ENCODE data around the gene GRIP2.

GRIP2 gene

DNA sequence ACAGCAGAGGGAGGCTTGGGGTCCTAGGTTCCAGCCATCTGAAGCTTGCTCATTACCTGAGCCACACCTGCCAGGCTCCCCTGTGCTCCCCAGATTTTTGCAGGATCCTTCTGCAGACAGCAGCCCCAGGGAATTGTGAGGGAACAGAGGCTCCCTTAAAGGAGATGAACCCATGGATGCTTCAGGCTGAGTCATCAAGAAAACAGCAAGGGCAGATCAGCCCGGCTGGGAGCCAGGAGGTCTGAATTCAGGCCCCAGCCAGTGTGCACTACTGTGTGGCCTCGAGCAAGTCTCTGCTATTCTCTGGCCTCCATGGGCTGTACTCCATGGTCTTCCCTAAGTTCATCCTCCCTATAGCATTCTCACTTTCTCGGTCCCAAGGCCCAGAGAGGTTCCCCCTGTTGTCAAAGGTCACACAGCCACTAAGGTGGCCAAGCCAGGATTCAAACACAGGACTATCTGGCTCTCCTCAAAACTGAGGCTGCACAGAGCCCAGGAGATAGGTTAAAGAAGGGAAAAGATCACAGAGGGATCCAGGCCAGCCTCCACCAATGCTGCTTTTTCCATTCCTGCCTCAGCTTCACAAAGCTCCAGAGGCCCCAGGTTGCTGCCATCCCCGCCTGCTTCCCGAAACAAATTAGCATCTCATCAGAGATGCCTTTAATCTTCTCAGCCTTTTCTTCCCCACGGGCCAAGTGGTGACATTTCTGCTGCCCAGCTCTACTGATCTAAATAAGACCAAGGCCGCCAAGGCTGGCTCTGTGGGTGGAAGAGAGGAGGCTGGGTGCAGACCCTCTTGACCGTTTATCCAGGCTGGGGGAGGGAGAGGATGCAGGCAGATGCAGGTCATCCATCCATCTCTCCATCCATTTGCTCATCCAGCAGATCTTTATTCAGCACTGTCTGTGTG lies 21.2 kb upstream of the GRIP2 start:
- DNase-seq (ENCODE audit: low spot score): no peak

DNA sequence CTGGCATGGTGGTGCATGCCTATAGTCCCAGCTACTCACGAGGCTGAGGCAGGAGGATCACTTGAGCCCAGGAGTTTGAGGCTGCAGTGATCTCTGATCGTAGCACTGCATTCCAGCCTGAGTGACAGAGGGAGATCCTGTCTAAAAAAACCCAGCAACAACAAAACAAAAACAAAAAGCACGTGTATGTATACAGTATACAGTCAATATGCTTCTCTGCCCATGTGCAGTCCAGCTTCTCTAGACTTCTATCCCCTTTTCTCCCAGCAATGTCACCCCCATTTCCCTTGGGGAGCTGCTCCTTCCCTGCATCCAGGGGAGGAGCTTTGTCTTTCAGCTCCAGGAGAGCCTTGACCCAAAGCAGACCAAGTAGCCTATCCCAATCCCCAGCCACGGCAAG lies 20.0 kb upstream of the GRIP2 start:
- DNase-seq (ENCODE audit: low spot score): no peak

DNA sequence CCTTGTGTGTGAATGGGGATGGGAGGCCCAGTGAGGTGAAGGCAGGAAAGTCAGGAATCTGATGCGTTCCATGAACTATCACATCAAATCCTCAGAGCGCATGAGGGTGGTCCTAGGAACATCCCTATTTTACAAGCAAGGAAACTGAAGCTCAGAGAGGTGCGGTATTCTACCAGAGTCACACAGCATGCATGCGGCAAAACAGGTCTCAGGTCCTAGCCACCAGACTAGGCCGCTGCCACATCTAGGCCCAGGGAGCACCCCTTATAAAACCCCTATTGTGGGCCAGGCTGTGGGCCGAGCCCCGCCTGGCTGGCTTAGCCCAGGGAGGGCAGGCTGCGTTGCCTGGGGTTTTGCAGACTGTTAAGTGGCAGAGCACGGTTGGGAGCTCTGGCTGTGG lies 17.9 kb upstream of the GRIP2 start:
- no peak for DNase-seq (ENCODE audit: low spot score)

DNA sequence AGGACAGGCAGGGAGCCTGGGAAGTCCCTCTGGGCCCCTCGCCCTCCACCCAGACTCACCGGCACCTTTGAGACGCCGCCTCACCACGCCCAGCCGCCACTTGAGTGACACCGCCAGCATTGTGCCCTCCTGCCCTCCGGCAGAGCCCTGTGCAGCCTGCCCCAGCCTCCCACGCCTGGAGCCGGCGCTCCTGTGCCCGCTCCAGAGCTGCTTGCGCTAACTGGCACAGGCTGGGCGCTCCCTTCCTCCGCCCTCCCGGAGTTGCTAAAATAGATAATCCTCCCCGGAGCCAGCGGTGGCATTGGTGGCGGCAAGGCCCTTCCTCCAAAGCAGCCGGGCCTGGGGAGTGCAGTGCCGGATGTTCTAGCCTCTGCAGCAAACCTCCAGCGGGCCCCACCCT lies 15.7 kb upstream of the GRIP2 start:
- DNase-seq (ENCODE audit: low spot score): no peak

DNA sequence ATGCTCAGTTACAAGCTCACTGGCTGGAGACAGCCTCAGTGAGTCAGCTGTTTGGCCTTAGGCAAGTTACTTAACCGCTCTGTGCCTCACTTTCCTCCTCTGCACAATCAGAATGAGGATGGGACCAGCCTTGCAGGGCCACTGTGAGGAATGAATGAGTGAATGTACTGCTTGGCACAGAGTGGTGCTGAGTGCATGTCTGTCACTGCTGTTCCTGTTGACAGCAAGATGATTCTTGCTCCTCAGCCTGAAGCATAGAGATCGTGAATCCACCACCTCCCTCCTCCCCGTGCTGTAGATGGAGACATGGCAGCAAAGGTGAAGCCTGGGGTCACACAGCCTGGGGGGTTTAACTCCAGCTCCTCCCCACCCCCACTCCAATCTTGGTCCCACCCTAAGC lies 14.6 kb upstream of the GRIP2 start:
- no peak for DNase-seq (ENCODE audit: low spot score)

DNA sequence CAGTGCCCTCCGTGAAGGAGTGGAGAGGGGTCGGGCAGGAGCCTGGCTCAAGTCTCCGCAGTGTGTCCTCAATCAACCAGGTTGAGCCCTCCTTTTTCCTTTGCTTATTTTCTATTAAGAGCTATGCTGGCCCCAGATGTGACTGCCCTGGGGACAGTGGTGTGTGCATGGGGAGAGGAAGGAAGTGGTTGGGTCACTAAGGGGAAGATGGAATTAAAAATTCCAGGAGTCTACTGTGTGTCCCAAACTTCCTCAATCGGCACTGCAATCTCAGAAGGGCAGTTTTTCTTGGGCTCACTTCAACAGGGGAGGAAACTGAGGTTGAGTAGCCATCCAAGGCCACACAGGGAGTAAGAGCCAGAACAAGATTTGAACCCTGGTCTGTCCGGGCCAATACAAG lies 13.7 kb upstream of the GRIP2 start:
- no peak for DNase-seq (ENCODE audit: low spot score)

DNA sequence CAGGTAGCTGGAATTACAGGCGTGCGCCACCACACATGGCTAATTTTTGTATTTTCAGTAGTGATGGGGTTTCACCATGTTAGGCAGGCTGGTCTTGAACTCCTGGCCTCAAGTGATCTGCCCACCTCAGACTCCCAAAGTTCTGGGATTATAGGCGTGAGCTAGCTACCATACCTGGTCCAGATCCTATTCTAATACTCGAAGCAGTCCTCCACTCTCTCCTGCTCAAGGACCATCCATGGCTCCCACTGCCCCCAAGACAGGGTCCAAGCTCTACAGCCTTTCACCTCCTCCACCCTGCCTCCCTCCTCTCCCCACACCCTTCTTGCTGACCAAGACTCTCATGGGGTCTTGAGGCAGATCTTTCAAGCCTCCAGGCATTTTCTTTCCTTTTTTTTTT lies 12.6 kb upstream of the GRIP2 start:
- no peak for DNase-seq (ENCODE audit: low spot score)

DNA sequence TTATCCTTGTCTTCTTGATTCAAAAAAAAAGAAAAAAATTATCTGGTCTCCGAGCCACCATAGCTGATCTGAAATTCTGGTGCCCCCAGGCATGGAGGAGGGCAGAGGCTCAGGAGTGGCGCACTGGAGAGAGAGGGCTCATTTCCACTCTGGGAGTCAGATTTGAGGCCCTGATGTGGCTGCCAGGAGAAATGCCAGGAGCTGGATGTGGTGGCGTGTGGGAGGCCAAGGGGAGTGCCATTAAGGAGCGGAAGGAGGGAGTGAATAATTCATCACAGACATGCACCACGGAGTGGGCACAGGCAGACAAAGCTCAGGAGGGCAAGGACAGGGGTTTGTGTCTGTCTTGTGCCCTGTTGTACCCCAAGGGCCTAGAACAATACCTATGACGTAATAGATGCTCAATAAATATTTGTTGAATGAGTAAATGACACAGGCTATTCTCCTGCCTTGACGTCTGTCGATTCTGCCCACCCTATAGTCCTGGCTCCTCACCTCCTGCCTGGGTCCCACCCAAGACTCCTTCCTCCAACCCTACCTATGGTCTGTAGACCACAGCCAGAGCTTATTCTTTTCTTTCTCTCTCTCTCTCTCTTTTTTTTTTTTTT lies 12.0 kb upstream of the GRIP2 start:
- no peak for DNase-seq (ENCODE audit: low spot score)

DNA sequence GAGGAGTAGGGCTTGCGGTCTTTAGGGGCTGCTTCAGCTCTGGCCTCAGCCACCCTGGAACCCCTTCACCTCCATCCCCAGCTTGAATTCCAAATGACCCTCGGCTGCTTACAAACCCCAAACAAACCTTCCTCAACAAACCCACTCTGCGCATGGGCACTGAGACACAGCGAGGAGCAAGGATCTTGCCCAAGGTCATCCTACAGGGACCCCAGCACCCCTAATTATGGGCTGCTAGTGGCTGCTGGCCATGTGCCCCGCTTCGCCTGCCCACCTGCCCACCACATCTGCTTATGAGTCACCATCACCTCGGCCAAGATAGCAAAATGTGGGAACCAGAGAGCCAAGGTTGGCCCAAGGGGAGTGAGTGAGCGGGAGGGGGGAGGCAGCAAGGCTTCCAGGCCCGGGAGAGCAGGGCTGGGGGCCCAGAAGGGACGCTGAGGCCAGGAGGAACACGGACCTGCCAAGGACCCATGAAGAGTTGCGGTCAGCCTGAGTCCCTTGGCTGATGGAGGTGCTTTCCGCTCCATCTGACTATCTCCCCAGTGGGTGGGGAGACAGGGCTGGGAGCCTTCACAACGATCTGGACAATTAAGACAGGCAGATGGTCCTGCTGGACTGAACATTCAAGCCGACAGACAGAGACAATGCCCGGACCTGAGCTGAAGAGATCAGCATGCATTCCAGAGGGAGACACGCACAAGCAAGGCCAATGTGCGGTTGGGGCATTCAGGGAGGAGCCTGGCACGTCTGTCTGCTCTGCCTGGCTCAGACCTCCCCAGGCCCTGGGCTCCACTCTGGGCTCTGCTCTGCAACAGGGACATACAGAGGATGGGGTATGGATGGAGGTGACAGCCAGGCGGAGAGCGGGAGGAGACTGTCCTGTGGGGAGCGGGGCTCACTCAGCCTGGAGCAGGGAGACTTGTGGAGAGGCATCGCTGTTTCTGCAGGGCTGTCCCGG lies 10.8 kb upstream of the GRIP2 start:
- DNase-seq (ENCODE audit: low spot score): no peak

DNA sequence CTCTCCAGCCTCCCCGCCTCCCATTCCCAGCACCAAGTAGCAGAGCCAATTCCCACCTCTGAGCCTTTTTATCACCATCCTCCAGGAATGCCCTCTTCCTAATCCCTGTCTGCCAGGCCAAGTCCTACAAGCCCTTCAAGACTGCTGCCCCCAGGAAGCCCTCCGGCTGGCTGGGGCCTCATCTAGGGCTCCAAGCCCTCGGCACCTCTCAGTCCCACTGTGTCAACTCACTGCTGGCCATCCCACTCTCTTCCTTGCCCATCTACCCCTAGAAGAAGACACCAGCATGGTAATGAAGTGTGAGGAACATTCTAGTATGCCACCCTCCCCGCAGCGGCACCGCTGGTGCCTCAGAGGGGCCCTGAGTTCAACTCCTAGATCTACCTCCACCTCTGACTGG lies 10.0 kb upstream of the GRIP2 start:
- no peak for DNase-seq (ENCODE audit: low spot score)

DNA sequence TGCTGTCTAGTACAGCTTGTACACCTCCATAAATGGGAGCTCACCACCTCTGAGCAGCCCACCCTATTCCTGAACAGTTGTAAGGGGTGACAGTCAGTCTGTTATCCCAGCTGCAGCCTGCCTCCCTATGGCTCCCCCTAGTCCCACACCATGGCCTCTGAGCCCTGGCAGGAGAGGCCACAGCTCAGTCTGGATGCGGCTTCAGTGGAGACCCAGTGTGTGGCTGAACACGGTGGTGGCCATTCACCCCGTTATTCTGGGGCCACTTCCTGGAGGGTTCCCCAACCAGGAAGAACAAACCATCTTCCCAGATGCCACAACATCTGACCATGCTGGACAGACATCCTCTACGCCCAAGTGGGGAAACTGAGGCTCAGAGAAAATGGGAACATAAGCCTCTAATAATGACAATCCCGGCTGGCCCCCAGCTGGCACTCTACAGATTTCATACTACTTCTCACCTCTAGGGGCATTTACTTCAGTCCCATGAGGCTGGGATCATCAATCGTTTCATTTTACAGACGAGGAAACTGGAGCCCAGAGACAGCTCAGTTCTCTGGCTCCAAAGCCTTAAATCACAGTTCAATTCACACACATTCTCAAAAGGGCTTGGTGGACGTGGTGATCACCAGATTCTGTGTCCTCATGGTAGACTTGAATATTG lies 9.2 kb upstream of the GRIP2 start:
- DNase-seq (ENCODE audit: low spot score): peak; percentile 84

DNA sequence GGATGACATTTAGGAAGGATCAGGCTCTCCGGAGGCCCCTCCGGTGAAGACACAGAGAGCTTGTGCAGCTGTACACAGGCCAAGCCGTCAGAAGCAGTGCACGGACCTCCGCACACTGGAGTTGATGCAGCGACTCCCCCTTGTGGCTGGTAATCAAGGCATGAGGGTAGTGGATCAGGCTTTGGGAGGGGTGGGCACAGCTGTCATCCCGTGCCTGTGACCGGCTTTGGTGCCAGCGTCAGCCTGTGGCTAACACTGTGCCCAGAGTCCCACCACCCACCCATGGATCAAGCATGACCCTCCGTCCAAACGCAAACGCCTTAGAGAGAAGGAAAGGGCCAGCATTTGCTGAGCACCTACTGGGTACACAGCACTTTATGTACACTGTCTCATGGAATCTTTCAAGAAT lies 8.2 kb upstream of the GRIP2 start:
- DNase-seq (ENCODE audit: low spot score): peak; percentile 96

DNA sequence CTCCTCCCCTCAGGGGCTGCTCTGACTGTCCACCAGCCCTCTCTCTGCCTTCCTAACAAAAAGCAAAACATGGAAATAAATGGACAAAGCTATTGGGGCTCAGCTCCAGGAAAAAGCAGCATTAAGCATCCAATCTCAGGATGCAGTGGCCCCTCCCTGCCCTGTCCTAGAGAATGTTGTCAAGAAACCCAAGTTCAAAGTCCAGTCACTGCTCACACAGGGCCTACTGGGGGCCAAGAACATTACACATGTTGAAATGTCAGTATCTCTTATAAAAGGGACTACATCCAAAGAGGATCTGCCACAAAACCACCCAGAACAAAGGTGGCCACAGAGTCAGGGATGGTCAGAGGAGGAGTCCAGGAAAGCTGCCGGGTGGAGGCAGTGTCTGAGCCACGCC lies 7.6 kb upstream of the GRIP2 start:
- no peak for DNase-seq (ENCODE audit: low spot score)

DNA sequence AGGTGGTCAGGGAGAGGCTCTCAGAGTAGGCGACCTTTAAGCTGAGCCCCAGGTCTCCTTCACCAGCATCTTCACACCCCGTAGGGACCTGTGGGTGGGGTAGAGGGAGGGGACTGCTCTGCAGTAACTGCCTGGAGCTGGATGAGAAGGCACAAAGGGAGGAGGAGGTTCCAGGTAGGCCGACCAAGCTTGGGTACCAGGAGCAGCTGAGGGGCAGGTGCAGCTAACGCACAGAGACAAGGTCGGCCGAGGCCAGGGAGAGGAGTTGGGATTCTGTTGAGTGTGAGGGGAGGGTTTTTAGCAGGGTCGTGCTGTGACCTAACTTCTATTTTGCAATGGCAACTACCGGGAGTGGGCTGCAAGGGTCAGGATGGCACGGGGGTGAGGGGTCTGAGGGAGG lies 5.9 kb upstream of the GRIP2 start:
- DNase-seq (ENCODE audit: low spot score): no peak

DNA sequence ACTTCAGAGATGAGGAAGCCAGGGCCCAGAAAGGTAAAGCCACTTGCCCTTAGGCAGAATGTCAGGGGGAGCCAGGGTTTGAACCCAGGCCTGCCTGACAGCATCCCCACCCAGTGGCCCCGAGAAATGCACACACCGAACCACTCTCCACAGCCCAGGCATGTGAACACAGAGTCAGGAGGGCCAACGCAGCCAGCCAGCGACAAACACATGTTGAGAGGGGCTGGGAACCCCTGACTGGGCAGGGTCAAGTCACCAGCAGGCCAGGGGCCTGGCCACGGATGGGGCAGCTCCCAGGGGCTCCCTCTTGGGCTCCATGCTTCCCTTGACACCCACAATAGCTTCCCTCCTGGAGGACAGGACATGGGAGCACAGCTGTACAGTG lies 5.1 kb upstream of the GRIP2 start:
- no peak for DNase-seq (ENCODE audit: low spot score)

DNA sequence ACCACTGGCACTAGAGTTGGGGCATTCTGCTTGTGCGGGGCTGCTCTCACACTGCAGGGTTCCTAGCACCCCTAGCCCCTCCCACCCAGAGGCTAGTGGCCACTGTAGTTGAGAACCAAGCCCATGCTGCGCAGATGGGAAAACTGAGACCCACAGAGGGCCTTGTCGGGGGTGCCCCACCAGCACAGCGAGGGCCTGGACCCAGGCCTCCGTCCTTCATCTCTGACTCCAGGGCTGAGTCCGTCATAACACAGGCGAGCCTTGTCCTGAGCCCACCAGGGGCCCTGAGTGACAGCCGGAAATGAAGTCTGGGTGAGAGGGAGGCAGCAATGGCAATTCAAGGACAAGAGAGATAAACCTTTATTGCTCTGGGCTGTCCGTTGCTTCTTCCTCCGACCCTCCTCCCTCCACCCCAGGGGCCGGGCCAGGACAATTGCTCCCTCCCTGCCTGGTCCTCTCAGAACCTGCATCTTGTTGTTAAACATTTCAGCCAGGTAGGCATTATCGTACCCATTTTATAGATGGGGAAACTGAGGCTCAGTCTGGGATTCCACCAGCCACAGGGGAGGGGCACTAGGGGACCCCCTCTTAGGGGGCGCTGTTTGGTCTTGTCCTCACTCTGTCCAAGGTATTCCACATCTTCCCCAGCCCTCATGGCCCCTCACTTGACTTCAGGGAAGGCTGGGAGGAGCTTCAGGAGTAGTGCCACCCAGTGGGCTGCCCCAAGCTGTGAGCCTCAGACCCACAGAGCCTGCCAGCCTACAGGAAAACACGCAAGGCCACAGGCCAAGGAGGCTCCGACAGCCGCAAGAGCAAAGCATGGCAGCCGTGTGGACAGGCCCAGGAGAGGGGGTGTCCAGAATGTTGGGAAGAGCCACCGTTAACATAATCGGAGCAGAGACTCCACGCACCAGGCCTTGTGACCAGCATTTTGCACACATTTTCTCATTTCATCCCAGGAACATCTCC lies 4.4 kb upstream of the GRIP2 start:
- DNase-seq (ENCODE audit: low spot score): no peak

DNA sequence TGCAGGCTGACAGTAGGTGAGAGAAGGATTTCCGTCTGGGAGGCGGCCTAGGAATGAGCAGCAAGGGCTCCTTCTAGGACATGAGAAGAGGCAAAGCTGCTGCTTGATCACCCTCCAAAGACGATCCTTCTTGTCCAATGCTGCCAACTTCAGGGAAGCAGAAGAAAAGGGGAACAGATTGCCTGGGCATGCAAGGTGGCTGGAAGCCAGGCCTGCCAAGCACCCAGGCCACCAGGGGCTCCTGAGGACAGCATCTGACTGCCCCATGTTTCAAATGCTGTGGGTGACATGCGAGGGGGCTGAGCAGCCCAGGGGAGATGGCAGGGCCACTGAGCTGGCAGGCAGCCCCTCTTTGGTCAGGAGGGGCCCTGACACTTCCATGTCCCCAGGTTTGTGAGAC lies 3.3 kb upstream of the GRIP2 start:
- DNase-seq (ENCODE audit: low spot score): no peak

DNA sequence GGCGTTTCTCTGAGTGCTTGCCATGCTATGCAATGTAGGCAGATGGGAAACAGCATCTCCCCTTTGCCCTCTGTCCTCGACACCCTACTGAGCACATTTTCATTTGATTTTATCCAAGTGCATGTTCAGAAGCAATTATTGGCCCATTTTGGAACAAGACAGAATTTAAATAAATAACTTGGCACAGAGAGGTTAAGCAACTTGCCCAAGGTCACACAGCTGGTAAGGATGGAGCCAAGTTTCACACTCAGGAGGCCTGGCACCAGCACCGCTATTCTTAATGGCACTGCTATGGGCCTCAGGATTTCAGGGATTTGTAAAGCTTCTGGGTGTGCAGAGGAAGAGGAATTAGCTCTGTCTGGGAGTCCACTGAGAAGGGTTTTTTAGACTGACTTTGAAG lies 2.5 kb upstream of the GRIP2 start:
- DNase-seq (ENCODE audit: low spot score): no peak

DNA sequence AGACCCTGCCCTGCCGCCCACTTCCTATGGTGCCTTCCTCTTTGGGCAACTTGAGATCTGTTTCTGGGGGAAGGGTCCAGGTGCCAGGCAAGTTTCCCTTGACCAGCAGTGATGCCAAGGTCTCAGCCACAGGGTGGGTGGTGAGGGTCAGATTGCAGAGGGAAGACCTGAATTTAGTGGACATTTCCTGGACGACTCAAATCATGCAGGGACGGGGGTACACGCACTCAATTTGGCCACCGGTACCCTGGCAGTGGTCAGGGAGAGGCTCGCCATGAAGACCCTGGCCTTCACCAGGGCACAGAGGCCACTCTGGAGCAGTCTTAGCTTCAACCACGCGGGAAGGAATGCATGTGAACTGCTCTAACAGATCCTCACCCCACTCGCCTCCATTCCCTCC lies 1.5 kb upstream of the GRIP2 start:
- DNase-seq (ENCODE audit: low spot score): no peak

DNA sequence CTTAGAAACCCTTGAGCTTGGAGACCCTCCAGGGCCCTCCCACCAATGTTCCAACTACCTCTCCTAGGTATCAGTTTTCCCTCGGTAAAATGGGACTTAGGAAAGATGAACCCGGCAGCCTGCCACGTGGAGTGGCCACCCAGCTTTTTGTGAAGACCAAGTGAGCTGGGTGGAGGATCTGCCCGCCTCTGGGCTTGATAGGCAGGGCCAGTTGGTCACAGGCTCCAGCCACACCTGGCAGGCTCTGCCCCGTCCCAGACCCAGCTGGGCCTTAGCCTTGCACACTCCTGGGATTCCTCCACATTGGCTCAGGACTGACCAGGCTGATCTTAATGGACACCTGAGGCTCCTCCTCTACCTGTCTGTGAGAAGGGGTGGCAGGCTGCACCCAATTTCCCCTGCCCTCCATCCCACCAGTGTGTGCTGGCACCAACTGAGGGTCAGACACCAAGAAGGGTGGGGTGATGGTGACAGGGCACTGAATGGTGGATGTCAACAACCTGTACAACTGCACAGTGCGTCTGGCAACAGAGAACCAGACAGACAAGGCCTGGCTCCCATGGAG lies 761 bp upstream of the GRIP2 start:
- DNase-seq (ENCODE audit: low spot score): no peak

DNA sequence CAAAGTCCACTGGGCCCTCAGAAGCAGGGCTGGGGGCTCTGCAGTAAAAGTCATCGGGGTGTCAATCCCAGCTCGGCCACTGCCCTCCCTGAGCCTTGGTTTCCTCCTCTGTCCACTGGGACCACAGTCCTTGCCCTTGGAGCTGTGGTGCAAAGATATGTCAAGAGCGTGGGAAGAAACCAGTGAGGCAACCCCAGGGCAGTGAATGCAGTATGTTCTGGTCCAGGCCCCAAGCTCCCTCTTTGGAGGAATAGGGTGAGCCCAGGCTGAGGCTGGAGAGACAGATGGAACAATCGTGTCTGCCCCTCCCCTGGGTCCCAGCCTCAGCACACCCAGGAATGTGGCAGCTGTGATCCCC lies 779 bp downstream of the GRIP2 start:
- DNase-seq (ENCODE audit: low spot score): no peak
